Stimulated activated naive CD4-positive, alpha-beta T cell (primary cell): ENCODE data around the gene ST3GAL3.

Experiments
- DNase-seq, 6 experiments: peaks; one replicate each; lab custom pipeline; 2025; lab: John Stamatoyannopoulos, UW

The ST3GAL3 gene

GRCh38 chr1:43851561-43852338 is 144.4 kb downstream of the ST3GAL3 start:
- no peak for DNase-seq

GRCh38 chr1:43853161-43853921 is 146.0 kb downstream of the ST3GAL3 start:
- DNase-seq = no peak

GRCh38 chr1:43854473-43854872 is 147.1 kb downstream of the ST3GAL3 start:
- DNase-seq = no peak

GRCh38 chr1:43856188-43856587 is 148.9 kb downstream of the ST3GAL3 start:
- no peak for DNase-seq

GRCh38 chr1:43857163-43857562 is 149.8 kb downstream of the ST3GAL3 start:
- no peak for DNase-seq

- no peak for DNase-seq
These were observed 151.0 kb downstream of the ST3GAL3 start for GRCh38 chr1:43858324-43858723.

GRCh38 chr1:43861337-43861736 is 154.0 kb downstream of the ST3GAL3 start:
- DNase-seq = no peak

- DNase-seq = no peak
These were observed 154.8 kb downstream of the ST3GAL3 start for GRCh38 chr1:43861988-43862735.

GRCh38 chr1:43864111-43865045 is 157.0 kb downstream of the ST3GAL3 start:
- no peak for DNase-seq

- no peak for DNase-seq
These were observed 158.9 kb downstream of the ST3GAL3 start for GRCh38 chr1:43866201-43866600.

GRCh38 chr1:43867976-43868740 is 160.8 kb downstream of the ST3GAL3 start:
- DNase-seq = no peak

GRCh38 chr1:43868741-43869067 is 161.4 kb downstream of the ST3GAL3 start:
- DNase-seq = no peak

GRCh38 chr1:43870306-43870705 is 163.0 kb downstream of the ST3GAL3 start:
- no peak for DNase-seq

GRCh38 chr1:43871181-43871910 is 164.0 kb downstream of the ST3GAL3 start:
- DNase-seq = peak in 3 of 6 experiments; percentile 41 to 67 (median 57)

GRCh38 chr1:43872280-43872679 is 164.9 kb downstream of the ST3GAL3 start:
- DNase-seq = no peak

- no peak for DNase-seq
These were observed 166.5 kb downstream of the ST3GAL3 start for GRCh38 chr1:43873851-43874250.

GRCh38 chr1:43874716-43875115 is 167.4 kb downstream of the ST3GAL3 start:
- DNase-seq = no peak

- no peak for DNase-seq
These were observed 168.0 kb downstream of the ST3GAL3 start for GRCh38 chr1:43875331-43875730.

- no peak for DNase-seq
These were observed 169.8 kb downstream of the ST3GAL3 start for GRCh38 chr1:43877101-43877500.

GRCh38 chr1:43878440-43878839 is 171.1 kb downstream of the ST3GAL3 start:
- no peak for DNase-seq
